Progenitor cell of endocrine pancreas (in vitro differentiated cells): Measurements from ENCODE around the gene NRBF2. TPM values are rescaled to one million over a fixed set of nuclear protein-coding genes. Genes with fewer than 3 reads are reported as not detected.
A peak's percentile ranks its signal among the peaks of the same experiment; 100 is the strongest.
"Not testable (repeated sequence)": the region's sequence is repeated elsewhere in the genome, so short reads cannot be mapped to it uniquely, and the experiment has no call there.

Experiments used
- DNase-seq: peaks from one replicate; pipeline ENCODE4 v3.0.0; 2021; ENCODE audit warnings: low spot score; ENCODE audit not compliant: unreplicated experiment
- H3K27ac Mint-ChIP-seq: 2 replicates; pipeline ENCODE4 v1.8.0; 2021; ENCODE audit warnings: mild to moderate bottlenecking, moderate library complexity, mixed read lengths
- H3K27me3 Mint-ChIP-seq: 2 replicates; pipeline ENCODE4 v1.8.0; 2021; ENCODE audit warnings: mixed read lengths
- H3K36me3 Mint-ChIP-seq: 2 replicates; pipeline ENCODE4 v1.8.0; 2022; ENCODE audit warnings: mixed read lengths; ENCODE audit not compliant: insufficient read depth
- H3K4me1 Mint-ChIP-seq: 2 replicates; pipeline ENCODE4 v1.8.0; 2021; ENCODE audit warnings: low read depth, mixed read lengths
- H3K4me3 Mint-ChIP-seq: 2 replicates; pipeline ENCODE4 v1.8.0; 2021; ENCODE audit warnings: low read depth, mild to moderate bottlenecking, moderate library complexity, mixed read lengths
- H3K9me3 Mint-ChIP-seq: 2 replicates; pipeline ENCODE4 v1.8.0; 2021; ENCODE audit warnings: low read depth, mixed read lengths
- CTCF ChIP-seq: fragments of 200-600 bp; sonication (generic); IDR thresholded peaks from one replicate; pipeline ENCODE4 v1.5.0; 2021; ENCODE audit warnings: antibody characterized with exemption, mild to moderate bottlenecking; ENCODE audit not compliant: unreplicated experiment
- total RNA-seq: library from RNA; stranded (reverse); gene quantifications from 2 replicates; pipeline ENCODE4 v1.2.1, GENCODE V29; 2021

Gene NRBF2
- total RNA-seq, 1 donor from 2014 or later = 20.3 TPM

- no peak for TF ChIP-seq CTCF
- no peak for DNase-seq
- Mint-ChIP-seq H3K4me1 (no peaks in the 10 kb centered on the region), H3K27ac (no peak overlapping the region), H3K4me3 (no peak overlapping the region), H3K36me3 (peaks cover 7% of the 10 kb centered on the region), H3K9me3 (no peaks in the 10 kb centered on the region), H3K27me3 (no peaks in the 10 kb centered on the region)
These were observed 13.4 kb downstream of the NRBF2 start for GRCh38 chr10:63146503-63146902.

DNA sequence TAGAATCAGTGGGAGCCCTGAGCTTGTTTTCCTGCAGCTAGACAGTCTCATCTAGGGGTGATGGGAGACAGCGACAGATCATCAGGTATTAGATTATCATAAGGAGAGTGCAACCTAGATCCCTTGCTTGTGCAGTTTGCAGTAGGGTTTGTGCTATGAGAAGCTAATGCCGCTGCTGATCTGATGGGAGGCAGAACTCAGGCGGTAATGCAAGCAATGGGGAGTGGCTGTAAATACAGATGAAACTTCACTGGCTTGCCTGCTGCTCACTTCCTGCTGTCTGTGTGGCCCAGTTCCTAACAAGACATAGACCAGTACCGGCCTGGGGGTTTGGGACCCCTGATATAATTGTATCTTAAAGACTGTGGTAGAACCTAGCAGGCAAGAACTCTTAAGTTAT is 17.6 kb downstream of the NRBF2 start:
- no peaks in the 10 kb centered on the region for H3K27me3 Mint-ChIP-seq
- H3K36me3 Mint-ChIP-seq = peaks cover 19% of the 10 kb centered on the region
- no peak overlapping the region for H3K27ac Mint-ChIP-seq
- TF ChIP-seq CTCF = no peak
- H3K9me3 Mint-ChIP-seq = no peaks in the 10 kb centered on the region
- no peak for DNase-seq
- peaks cover 9% of the 10 kb centered on the region for H3K4me1 Mint-ChIP-seq
- H3K4me3 Mint-ChIP-seq = no peak overlapping the region

DNA sequence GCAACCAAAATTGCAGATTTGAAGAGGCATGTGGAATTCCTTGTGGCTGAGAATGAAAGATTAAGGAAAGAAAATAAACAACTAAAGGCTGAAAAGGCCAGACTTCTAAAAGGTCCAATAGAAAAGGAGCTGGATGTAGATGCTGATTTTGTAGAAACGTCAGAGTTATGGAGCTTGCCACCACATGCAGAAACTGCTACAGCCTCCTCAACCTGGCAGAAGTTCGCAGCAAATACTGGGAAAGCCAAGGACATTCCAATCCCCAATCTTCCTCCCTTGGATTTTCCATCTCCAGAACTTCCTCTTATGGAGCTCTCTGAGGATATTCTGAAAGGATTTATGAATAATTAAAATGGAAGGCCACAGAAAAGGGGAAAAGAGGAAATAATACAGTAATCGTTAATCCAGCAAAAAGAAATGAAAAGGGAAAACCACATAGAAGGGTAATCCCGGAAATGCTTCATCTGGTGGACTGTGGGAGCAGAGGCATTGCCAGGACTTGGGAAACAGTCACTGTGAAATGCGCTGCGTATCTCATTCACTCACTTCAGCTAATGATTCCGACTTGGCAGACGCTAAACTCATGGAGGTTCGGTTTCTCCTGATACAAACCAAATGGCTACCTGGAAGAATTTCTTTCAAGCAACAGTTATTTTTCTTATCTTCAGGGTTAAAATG is 20.9 kb downstream of the NRBF2 start:
- H3K27me3 Mint-ChIP-seq, H3K4me3 Mint-ChIP-seq, H3K27ac Mint-ChIP-seq, DNase-seq, H3K4me1 Mint-ChIP-seq, H3K9me3 Mint-ChIP-seq: not testable (repeated sequence)
- H3K36me3 Mint-ChIP-seq = peaks cover 18% of the 10 kb centered on the region

DNA sequence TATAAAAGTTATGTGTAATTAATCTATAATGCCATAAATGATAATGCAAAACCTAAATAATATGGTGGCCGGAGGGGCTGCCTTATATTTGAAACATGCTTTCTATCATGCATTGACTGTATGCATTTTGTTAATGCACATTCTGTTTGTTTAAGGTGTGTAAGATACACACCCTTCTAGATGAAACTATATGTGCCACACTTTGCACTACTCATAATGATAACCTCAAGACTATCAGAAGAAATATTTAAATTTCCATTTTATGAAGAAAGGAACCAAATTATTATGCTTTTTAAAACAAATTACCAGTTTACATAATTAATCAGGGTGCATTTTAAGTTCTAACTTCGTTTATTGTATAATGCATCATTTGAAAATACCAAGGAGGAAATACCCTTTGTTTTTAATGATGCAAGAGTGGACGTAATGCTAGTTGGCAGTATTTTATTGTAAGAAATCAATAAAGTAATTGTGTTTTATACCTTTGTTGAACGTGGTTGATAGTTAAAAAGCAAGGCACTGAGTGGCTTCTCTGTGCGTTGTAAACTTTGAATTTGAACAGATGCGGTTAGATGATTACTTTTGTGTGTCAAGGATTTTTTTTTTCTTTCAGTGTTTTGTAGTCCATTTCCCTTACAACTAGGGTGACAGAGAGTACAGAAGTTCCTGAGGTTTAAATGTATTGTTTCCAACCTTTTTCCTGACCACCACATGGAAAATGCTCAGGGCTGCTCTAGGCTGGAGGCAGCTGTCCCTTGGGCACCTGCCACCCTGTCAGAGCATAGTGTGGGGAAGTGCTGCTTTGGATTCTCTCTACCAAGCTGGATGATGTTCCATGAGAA is 21.6 kb downstream of the NRBF2 start:
- H3K27ac Mint-ChIP-seq = peak overlapping the region; percentile 85
- H3K4me1 Mint-ChIP-seq = peaks cover 9% of the 10 kb centered on the region
- peaks cover 16% of the 10 kb centered on the region for H3K36me3 Mint-ChIP-seq
- H3K4me3 Mint-ChIP-seq = no peak overlapping the region
- H3K9me3 Mint-ChIP-seq = no peaks in the 10 kb centered on the region
- DNase-seq = no peak
- H3K27me3 Mint-ChIP-seq = no peaks in the 10 kb centered on the region
- TF ChIP-seq CTCF = no peak

GRCh38 chr10:63155388-63156020 is 22.4 kb downstream of the NRBF2 start:
- H3K27ac Mint-ChIP-seq = peak overlapping the region; percentile 85
- H3K27me3 Mint-ChIP-seq = no peaks in the 10 kb centered on the region
- peaks cover 14% of the 10 kb centered on the region for H3K36me3 Mint-ChIP-seq

More at GRCh38 chr10:63155388-63156020, 22.4 kb downstream of the NRBF2 start:
- DNase-seq = no peak
- H3K4me1 Mint-ChIP-seq = peaks cover 9% of the 10 kb centered on the region
- TF ChIP-seq CTCF = no peak
- H3K4me3 Mint-ChIP-seq = no peak overlapping the region
- no peaks in the 10 kb centered on the region for H3K9me3 Mint-ChIP-seq
